Heart left ventricle (tissue), 13 donors: Measurements from ENCODE around the gene PECR.

Experiments used
- CTCF ChIP-seq, 12 donors: fragments of 200-600 bp; sonication (generic) in 4 of 12; IDR thresholded peaks; one replicate each; pipeline versions ENCODE4 v1.5.0 to v1.8.0; 2018 to 2022; ENCODE audit warnings: antibody characterized with exemption in 12 of 12, mild to moderate bottlenecking in 5 of 12
- POLR2A ChIP-seq, 2 donors: fragments of 450-650 bp; IDR thresholded peaks; one replicate each; pipeline ENCODE4 v1.6.1; 2017; ENCODE audit warnings: antibody characterized with exemption in 2 of 2, mild to moderate bottlenecking in 2 of 2, moderate library complexity in 2 of 2
- donor health status: ischemic (EF 13 %, LVEDD 7.1; RV severe dilation, severe dysfunction).
- donor health status: DM: no; HTN: yes; CAD: no.
- donor health status: DM: no; HTN: no; CAD: no.
- donor health status: ischemic (EF 25% LVEDD 6.9; RV normal size, moderate dysfunction).
- donor health status: ischemic (EF 25% LVEDD 5.7; RV mildly dilated, moderate dysfunction).
- donor health status: ischemic (EF 35%, LVEDD 5.7; RV mildly dilated, moderate dysfunction).
- donor health status: nonischemic (EF 11% LVEDD 7.7; RV severe dilation, severe dysfunction).
- donor health status: DM: yes; HTN: yes; CAD: no.
- donor health status: PGD.
- donor health status: ischemic (EF 29% LVEDD 5.4; RV normal size, mild dysfunction).
- donor health status: nonischemic (EF 23%, LVEDD 6.1; RV moderate dilation, normal function).

GRCh38 chr2:216066230-216066629 lies 15.4 kb downstream of the PECR start:
- TF ChIP-seq CTCF (IDR thresholded peaks at IDR 0.05), result no peak
- TF ChIP-seq POLR2A (IDR thresholded peaks at IDR 0.05), result no peak
